Mucosa of gallbladder (tissue), 1 donor: ENCODE data around the gene CDK14. TPM values are rescaled to one million over a fixed set of nuclear protein-coding genes. Genes with fewer than 3 reads are reported as not detected.
"Not testable (repeated sequence)": the region's sequence is repeated elsewhere in the genome, so short reads cannot be mapped to it uniquely, and the experiment has no call there.

Experiments used
- DNase-seq: peaks from one replicate; pipeline ENCODE4 v3.0.0-alpha.2; 2020; ENCODE audit warnings: low spot score
- total RNA-seq: library from RNA; stranded (reverse); gene quantifications from one replicate; pipeline ENCODE4 v1.2.1, GENCODE V29; 2021
- donor health status: DM: no; HTN: no; CAD: no.

Gene CDK14
- total RNA-seq, 1 donor from 2014 or later: 70.3 TPM

GRCh38 chr7:90717296-90718060, 121.4 kb downstream of the CDK14 start:
- DNase-seq: no peak

- no peak for DNase-seq
Measured at GRCh38 chr7:90719155-90719554, 123.0 kb downstream of the CDK14 start.

DNA sequence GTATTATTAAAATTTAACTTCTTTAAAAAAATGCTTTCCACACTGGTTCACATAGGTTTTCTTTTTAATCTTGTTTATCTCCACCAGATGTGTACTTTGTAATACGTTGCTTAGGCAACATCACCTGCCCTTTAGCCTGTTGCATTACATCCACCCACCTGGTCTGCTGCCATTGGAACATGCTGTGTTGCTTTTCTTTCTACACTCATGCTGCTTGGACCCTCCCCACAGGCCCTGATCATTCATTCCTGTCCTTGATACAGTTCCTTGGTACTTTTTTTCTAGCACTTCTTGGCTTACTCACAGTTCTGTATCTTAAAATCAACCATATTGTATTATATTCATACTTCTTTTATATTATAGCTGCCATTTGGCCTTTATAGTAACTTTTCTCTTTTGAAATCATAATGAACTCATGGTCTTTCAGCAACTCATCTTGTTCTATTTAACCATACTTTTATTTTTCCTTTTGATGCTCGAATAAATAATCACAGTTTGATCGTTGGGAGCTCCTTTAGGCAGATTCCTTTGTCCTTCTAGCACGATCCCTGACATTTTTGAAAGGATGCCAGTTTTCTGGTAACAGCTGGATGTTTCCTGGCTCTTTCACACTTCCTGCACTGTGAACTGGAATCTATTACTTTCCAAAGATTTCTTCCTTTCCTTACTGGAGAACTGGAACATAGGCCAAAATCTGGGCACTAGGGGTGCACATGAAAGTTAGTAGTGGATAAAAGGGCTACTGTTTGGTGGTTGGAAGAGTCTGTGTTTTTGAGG, 125.1 kb downstream of the CDK14 start:
- DNase-seq: peak; percentile 72

DNA sequence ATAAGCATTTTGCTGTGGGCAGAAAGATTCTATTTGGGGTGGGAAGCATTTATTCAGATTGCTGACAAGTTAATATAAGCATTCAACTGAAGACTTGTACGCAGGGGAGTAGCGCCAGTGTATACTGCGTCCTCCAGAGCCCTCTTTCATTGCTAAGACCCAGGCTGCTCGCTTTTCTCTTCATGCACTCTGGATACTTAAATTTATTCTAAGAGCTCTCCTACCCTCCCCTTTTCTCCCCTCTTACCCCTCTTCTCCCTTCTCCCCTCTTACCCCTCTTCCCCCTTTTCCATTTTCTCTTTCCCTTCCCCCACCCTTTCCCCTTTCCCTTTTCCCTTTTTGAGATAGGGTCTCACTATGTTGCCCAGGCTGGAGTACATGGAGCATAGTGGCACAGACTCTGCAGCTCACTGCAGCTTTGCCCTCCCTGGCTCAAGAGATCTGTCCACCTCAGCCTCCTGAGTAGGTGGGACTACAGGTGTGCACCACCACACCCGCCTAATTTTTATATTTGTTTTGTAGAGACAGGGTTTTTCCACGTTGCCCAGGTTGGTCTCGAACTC, 125.8 kb downstream of the CDK14 start:
- DNase-seq: no peak

DNA sequence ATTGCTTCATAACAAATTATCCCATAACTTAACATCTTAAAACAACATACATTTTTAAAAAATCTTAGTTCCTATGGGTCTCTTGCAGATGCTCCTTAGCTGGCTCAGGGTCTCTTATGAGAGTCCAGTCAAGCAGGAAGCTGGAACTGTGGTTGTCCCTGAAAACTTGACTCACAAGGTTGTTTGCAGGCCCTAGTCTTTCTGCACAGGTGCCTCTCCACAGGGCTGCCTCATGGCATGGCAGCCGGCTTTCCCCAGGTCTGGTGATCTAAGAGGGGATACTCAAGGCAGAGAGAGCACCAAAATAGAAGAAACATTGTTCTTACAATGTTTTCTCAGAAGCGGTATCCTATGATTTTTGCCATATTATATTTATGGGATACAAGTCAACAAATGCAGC, 127.1 kb downstream of the CDK14 start:
- DNase-seq: no peak

DNA sequence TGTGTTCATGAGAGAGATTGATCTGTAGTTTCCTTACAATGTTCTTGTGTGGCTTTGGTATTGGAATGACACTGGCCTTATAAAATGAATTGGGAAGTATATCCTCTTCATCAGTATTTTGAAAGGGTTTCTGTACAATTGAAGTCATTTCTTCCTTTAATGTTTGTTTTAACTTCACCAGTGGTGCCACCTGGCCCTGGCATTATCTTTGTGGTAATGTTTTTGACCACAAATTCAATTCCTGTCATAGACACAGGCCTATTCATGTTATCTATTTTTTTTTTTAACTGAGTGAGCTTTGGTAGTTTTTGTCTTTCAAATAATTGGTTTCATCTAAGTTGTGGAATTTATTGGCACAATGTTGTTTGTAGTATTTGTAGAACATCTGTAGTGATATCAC, 127.7 kb downstream of the CDK14 start:
- no peak for DNase-seq

DNA sequence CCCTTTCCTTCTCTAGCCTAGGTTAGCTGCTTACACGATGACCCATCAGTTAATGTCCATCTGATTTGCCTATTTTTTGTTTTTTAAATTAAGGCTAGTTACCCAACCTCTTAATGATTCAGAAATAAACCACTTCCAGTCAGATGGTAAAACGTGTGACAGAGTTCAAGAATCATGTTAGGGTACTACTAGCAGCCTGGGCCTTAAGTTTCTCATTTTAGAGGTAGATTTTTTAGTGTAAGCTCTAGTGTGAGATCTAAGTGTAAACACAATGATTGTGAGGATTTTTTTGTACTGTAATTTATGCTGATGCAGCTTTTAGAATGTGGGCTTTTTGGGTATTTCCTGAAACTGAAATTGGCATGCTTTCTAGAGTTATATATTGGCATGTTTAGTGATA, 130.0 kb downstream of the CDK14 start:
- no peak for DNase-seq

GRCh38 chr7:90726623-90727022, 130.5 kb downstream of the CDK14 start:
- peak; percentile 54 for DNase-seq

- no peak for DNase-seq
Measured at GRCh38 chr7:90727412-90727811, 131.3 kb downstream of the CDK14 start.

GRCh38 chr7:90728568-90728967, 132.4 kb downstream of the CDK14 start:
- no peak for DNase-seq

DNA sequence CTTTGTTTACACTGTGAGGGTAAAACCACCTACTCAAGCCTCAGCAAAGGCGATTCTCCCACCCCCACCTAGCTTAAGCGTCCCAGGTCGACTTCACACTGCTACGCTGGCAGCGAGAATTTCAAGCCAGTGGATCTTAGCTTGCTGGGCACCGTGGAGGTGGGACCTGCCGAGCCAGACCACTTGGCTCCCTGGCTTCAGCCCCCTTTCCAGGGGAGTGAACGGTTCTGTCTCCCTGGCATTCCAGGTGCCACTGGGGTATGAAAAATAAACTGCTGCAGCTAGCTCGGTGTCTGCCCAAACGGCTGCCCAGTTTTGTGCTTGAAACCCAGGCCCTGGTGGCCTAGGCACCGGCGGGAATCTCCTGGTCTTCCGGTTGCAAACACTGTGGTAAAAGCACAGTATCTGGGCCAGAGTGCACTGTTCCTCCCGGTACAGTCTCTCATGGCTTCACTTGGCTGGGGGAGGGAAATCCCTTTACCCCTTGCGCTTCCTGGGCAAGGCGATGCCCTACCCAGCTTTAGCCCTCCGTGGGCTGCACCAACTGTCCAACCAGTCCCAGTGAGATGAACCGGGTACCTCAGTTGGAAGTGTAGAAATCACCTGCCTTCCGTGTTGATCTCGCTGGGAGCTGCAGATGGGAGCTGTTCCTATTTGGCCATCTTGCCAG, 139.6 kb downstream of the CDK14 start:
- not testable (repeated sequence) for DNase-seq

- no peak for DNase-seq
Measured at GRCh38 chr7:90736316-90736715, 140.2 kb downstream of the CDK14 start.

- DNase-seq: no peak
Measured at GRCh38 chr7:90736968-90737939, 141.1 kb downstream of the CDK14 start.

DNA sequence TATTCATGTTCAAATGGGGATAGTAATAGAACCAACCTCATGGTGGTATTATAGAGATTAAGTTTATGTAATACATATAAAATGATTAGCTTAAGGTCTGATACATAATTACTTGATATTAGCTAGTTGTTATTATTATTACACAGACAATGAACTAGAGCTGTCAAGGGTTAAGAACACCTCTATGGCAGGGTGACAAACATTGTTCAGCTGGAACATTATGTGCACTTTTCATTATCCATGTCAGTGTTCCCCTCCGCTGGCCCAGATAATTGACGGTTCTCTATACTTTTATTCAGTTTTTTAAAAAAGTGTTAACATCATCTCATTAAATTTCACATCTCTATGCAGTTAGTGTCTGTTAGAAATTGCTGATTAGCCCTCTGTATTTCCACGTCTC, 142.1 kb downstream of the CDK14 start:
- DNase-seq: no peak

- DNase-seq: no peak
Measured at GRCh38 chr7:90739716-90740115, 143.6 kb downstream of the CDK14 start.

- no peak for DNase-seq
Measured at GRCh38 chr7:90740386-90740785, 144.3 kb downstream of the CDK14 start.

- no peak for DNase-seq
Measured at GRCh38 chr7:90743626-90744025, 147.5 kb downstream of the CDK14 start.

- DNase-seq: no peak
Measured at GRCh38 chr7:90747516-90747915, 151.4 kb downstream of the CDK14 start.

DNA sequence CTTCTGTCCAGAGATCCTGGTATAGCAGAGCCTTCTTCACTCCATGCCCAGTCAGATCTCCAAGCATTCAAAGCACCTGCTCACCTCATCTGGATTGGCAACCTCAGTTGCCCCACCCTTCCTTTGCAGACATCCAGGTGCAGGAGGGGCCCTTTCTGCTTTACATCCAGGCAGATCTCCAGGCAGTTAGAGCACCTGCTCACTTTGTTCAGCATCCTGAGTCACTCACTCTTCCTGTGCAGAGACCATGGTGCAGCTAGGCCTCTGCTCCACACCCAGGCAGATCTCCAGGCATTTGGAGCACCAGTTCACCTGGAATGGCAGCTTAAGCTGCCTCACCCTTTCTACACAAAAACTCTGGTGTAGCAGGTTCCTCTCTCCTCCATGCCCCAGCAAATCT, 153.1 kb downstream of the CDK14 start:
- DNase-seq: no peak

GRCh38 chr7:90749774-90750173, 153.7 kb downstream of the CDK14 start:
- DNase-seq: no peak

- DNase-seq: no peak
Measured at GRCh38 chr7:90751595-90751994, 155.5 kb downstream of the CDK14 start.
